ENCODE data around the gene CALR3. TPM values are rescaled to one million over a fixed set of nuclear protein-coding genes. Genes with fewer than 3 reads are reported as not detected.

CALR3 gene
- total and polyA plus RNA-seq, 2 of the 8 experiments (the other 6 are each of a cell fraction or from before 2014, with no cell fraction given), result 0.11 to 0.32 TPM

DNA sequence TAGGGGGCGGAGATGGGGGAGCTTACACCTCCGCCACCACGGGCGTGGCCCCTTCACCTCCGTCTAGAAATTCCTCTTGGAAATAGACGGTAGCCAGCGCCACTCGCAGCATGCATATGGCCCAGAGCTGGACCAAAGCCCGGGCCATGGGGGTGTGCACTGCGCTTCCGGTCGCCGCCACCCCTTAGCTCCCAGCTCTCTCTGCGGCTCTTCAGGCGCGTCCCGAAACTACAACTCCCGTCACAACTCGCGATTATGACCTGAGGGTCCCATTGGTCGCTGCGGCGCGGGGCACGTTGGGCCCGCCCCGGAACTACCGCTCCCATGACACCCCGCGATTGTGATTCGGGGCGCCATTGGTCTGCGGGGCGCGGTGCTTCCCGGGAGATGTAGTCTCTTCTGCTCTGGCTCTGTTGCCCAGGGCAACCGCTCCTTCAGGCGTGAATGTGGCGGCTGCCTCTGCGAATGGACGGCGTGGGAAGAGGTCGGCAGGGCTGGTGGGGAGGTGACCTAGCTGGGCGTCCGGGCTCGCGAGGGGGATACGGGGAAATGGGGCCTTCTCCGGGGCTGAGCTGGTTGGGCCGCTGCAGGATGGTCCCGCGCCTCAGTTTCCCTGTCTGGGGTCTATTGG lies at the start of gene CALR3, which contains the start of gene C19orf44 (continued):
- no peak for TF ChIP-seq RXRA (IDR thresholded peaks at IDR 0.05; ENCODE audit: insufficient read depth, low read depth, low read length)
- TF ChIP-seq, protein P1, sequence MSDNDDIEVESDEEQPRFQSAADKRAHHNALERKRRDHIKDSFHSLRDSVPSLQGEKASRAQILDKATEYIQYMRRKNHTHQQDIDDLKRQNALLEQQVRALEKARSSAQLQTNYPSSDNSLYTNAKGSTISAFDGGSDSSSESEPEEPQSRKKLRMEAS (IDR thresholded peaks at IDR 0.05), result peak; percentile 31
- TF ChIP-seq, protein P2, sequence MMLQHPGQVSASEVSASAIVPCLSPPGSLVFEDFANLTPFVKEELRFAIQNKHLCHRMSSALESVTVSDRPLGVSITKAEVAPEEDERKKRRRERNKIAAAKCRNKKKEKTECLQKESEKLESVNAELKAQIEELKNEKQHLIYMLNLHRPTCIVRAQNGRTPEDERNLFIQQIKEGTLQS (IDR thresholded peaks at IDR 0.05; ENCODE audit: insufficient read depth, low read depth, low read length), result peak; percentile 27; the same call in 1 of the 2 replicates
- TF ChIP-seq CREB1 (IDR thresholded peaks at IDR 0.05), result peak; percentile 74
- peak; percentile 71 for TF ChIP-seq TAF1 (IDR thresholded peaks at IDR 0.05; ENCODE audit: low read depth, low read length)
- TF ChIP-seq TAF7 (optimal IDR thresholded peaks at IDR 0.05; ENCODE audit: borderline replicate concordance, low read depth, low read length), result peak; percentile 65
- no peak for TF ChIP-seq GTF2F1 (IDR thresholded peaks at IDR 0.05; ENCODE audit: borderline replicate concordance, low read depth, low read length)
- TF ChIP-seq EP300 (IDR thresholded peaks at IDR 0.05; ENCODE audit: borderline replicate concordance in 1 of 2, low read depth in 2 of 2, low read length in 2 of 2), result 0 out of 3 replicates have a peak, but pooled peaks of 1 of the 2 experiments have one; percentile 31
- no peak for TF ChIP-seq CBX8 (IDR thresholded peaks at IDR 0.05; ENCODE audit: borderline replicate concordance, low read depth, low read length)
- peak in 1 of 2 experiments; percentile 79; a peak in 2 of 4 replicates for TF ChIP-seq SIN3A (conservative IDR thresholded peaks at IDR 0.05 in 1 of 2, IDR thresholded peaks at IDR 0.05 in 1 of 2; ENCODE audit: low read depth in 1 of 2, low read length in 2 of 2)
- TF ChIP-seq RFX5 (IDR thresholded peaks at IDR 0.05; ENCODE audit: borderline replicate concordance, low read depth, low read length), result no peak
- TF ChIP-seq, protein P3, sequence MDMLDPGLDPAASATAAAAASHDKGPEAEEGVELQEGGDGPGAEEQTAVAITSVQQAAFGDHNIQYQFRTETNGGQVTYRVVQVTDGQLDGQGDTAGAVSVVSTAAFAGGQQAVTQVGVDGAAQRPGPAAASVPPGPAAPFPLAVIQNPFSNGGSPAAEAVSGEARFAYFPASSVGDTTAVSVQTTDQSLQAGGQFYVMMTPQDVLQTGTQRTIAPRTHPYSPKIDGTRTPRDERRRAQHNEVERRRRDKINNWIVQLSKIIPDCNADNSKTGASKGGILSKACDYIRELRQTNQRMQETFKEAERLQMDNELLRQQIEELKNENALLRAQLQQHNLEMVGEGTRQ (IDR thresholded peaks at IDR 0.05; ENCODE audit: low read length), result peak; percentile 4; the same call in 1 of the 2 replicates
- no peak for TF ChIP-seq TCF12 (IDR thresholded peaks at IDR 0.05; ENCODE audit: low read depth, low read length)
- TF ChIP-seq CHD1 (IDR thresholded peaks at IDR 0.05; ENCODE audit: low read depth, low read length), result no peak
- TF ChIP-seq EZH2 (IDR thresholded peaks at IDR 0.05; ENCODE audit: low read depth, low read length, severe bottlenecking), result no peak
- no peak for TF ChIP-seq FOSL1 (IDR thresholded peaks at IDR 0.05; ENCODE audit: insufficient read depth, low read depth, low read length)
- TF ChIP-seq NRF1 (IDR thresholded peaks at IDR 0.05; ENCODE audit: low read depth, low read length), result no peak

Data from H1 (cell line).